ENCODE data around the gene GLI1.

The GLI1 gene

GRCh38 chr12:57444744-57445143, 14.8 kb upstream of the GLI1 start:
- DNase-seq (ENCODE audit: low read depth) = no peak
- no peak overlapping the region for H3K4me3 ChIP-seq (ENCODE audit: low read depth, low read length)
- TF ChIP-seq CTCF (IDR thresholded peaks at IDR 0.05; ENCODE audit: insufficient read depth, low read depth, low read length, missing control alignments) = no peak

DNA sequence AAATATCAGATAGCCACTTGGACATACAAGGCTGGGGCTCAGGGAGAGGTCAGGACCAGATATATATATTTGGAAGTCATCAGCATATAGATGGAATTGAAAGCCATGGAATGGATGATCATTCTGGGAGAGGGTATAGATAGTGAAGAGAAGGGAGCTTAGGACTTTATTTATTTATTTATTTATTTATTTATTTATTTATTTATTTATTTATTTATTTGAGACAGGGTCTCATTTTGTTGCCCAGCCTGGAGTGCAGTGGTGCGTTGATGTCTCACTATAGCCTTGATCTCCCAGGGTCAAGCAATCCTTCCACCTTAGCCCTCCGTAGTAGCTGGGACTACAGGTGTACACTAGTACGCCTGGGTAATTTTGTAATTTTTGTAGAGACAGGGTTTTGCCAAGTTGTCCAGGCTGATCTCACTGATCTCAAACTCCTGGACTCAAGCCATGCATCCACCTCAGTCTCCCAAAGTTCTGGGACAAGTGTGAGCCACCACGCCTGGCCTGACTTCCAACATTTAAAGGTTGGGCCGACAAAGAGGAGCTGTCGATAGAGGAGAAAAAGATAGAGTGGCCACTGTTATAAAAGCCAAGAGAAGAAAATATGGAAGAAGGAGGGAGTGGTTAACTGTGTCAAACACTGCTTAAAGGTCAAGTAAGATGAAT, 13.2 kb upstream of the GLI1 start:
- no peak for TF ChIP-seq CTCF (IDR thresholded peaks at IDR 0.05; ENCODE audit: insufficient read depth, low read depth, low read length, missing control alignments)
- DNase-seq (ENCODE audit: low read depth) = no peak
- no peak overlapping the region for H3K4me3 ChIP-seq (ENCODE audit: low read depth, low read length)

- H3K4me3 ChIP-seq (ENCODE audit: low read depth, low read length) = no peak overlapping the region
- no peak for DNase-seq (ENCODE audit: low read depth)
- no peak for TF ChIP-seq CTCF (IDR thresholded peaks at IDR 0.05; ENCODE audit: insufficient read depth, low read depth, low read length, missing control alignments)
These were observed 10.9 kb upstream of the GLI1 start for GRCh38 chr12:57448669-57449068.

DNA sequence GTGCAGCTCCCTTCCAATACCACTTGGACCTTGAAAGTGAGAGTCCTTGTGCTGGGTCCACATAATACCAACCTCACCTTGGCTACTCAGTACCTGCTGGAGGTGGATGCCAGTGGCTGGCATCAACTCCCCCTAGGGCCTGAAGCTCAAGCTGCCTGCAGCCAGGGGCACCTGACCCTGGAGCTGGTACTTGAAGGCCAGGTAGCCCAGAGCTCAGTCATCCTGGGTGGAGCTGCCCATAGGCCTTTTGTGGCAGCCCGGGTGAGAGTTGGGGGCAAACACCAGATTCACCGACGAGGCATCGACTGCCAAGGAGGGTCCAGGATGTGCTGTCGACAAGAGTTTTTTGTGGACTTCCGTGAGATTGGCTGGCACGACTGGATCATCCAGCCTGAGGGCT, 10.2 kb upstream of the GLI1 start:
- TF ChIP-seq CTCF (IDR thresholded peaks at IDR 0.05; ENCODE audit: insufficient read depth, low read depth, low read length, missing control alignments) = no peak
- no peak for DNase-seq (ENCODE audit: low read depth)
- no peak overlapping the region for H3K4me3 ChIP-seq (ENCODE audit: low read depth, low read length)

DNA sequence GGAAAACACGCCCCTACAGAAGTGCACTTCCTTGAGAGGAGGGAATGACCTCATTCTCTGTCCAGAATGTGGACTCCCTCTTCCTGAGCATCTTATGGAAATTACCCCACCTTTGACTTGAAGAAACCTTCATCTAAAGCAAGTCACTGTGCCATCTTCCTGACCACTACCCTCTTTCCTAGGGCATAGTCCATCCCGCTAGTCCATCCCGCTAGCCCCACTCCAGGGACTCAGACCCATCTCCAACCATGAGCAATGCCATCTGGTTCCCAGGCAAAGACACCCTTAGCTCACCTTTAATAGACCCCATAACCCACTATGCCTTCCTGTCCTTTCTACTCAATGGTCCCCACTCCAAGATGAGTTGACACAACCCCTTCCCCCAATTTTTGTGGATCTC, 9.5 kb upstream of the GLI1 start:
- DNase-seq (ENCODE audit: low read depth) = no peak
- no peak overlapping the region for H3K4me3 ChIP-seq (ENCODE audit: low read depth, low read length)
- TF ChIP-seq CTCF (IDR thresholded peaks at IDR 0.05; ENCODE audit: insufficient read depth, low read depth, low read length, missing control alignments) = no peak

GRCh38 chr12:57451233-57451778, 8.3 kb upstream of the GLI1 start:
- H3K4me3 ChIP-seq (ENCODE audit: low read depth, low read length) = no peak overlapping the region
- no peak for TF ChIP-seq CTCF (IDR thresholded peaks at IDR 0.05; ENCODE audit: insufficient read depth, low read depth, low read length, missing control alignments)
- DNase-seq (ENCODE audit: low read depth) = no peak
